HG03045 (cell line): ENCODE results near the gene ANKRD10.
"Not testable (repeated sequence)": the region's sequence is repeated elsewhere in the genome, so short reads cannot be mapped to it uniquely, and the experiment has no call there.

Source experiments
- ATAC-seq: cut with Tn5 transposase; IDR thresholded peaks from one replicate; pipeline ENCODE4 v1.9.1; 2021; ENCODE audit warnings: mild to moderate bottlenecking, moderate library complexity; ENCODE audit not compliant: unreplicated experiment

The ANKRD10 gene

DNA sequence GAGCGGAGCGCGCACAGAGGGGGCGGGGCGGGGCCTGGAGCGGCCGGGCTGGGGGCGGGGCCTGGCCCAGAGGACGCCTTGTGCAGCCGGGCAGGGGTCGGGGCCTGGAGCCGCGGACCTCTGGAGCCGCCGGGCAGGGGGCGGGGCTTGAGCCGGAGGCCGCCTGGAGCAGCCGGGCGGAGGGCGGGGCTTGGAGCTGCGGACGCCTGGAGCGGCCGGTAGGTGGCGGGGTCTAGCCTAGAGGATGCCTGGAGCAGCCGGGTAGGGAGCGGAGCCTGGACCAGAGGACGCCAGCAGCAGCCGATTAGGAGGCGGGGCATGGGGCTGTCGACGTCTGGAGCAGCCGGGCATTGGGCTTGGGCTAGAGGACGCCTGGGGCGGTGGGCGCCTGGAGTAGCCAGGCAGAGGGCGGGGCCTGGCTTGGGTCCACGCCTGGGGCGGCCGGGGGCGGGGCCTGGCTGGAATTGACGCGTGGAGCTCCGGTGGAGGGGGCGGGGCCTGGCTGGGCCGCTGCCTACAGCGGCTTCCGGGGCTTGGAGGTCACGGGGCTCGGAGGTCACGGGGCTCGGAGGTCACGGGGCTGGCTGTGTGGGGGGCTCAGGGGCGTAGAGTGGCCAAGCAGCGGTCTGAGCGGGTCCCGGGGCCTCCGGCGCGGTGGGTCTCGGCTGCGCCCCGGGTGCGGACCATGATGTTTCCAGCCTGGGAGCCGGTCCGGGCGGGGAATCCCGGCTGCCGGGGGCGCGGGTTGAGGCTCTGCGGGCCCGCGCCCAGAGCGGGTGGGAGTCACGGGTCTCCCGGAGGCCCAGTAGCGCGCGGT, at the start of gene ANKRD10:
Gene ANKRD10, minus strand, starts transcription at position 13 of the 817 bp plus-strand sequence. CDS start 135 bp downstream, outside the sequence.
- ATAC-seq, result peak; percentile 82

DNA sequence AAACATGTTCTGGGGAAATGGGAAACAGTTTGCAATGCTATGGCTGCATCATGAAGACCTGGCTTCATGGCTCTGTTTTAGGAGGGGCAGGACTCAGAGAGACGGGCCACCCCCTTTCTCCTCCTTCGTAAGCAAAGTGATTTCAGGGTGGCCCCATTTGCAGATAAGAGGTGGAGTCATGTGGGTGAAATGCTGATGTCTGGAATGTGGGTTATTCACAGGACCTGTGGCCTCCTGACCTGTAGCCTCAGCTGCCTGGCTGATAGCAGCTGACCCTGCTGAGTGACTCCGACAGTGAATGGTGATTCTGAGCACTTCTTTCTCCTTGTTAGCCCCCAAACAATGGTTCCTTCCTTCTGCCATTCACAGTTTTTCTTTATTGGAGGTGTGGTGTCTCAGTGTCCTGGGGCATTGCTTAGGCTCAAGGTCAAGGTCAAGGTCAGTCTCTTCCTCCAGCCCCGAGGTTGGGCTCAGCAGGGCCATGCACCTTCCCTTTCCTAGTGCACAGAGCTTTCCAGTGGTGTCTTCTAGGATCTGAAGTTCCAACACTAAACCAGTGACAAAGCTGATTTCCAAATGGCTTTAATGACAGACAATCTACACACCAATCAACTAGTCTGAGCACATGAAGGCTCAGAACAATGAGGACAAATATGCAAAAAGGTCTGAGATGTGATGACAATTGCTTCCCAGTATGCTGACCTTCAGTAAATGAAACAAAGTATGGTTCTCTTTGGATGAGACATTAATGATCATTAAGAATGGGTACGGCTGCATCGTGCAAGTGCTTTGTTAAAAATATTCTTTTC, 49.6 kb upstream of the ANKRD10 start:
- ATAC-seq, result no peak

DNA sequence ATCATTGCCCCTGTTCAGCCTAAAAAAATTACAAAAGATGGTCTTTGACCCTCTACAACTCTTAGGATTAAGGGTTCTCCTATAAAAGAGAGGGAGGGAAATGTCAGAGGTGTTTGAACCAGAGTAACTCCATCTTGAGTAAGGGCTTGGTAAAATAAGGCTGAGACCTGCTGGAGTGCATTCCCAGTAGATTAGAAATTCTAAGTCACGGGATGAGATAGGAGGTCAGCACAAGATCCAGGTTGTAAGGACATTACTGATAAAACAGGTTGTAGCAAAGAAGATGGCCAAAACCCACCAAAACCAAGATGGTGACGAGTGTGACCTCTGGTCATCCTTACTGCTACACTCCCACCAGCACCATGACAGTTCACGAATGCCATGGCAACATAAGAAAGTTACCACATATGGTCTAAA, 48.7 kb upstream of the ANKRD10 start:
- ATAC-seq, result no peak

DNA sequence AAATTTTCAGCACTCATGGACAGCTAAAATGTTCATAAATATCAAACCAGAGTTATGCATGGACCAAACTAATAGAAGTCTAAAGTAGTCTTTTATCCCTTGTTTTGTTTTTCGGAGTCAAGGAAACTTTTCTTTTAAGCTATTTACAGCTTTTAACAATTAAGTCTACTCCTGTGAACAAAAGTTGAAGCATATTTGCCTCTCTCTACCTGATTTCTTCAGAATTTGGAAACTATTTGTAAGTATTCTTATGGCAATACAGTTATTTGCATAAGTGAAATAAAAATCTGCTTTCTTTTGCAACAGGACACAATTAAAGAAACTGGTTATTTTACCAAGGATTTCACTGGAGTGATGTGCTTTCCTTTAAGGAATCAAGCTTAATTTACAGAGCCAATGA, 47.1 kb upstream of the ANKRD10 start:
- ATAC-seq, result no peak

DNA sequence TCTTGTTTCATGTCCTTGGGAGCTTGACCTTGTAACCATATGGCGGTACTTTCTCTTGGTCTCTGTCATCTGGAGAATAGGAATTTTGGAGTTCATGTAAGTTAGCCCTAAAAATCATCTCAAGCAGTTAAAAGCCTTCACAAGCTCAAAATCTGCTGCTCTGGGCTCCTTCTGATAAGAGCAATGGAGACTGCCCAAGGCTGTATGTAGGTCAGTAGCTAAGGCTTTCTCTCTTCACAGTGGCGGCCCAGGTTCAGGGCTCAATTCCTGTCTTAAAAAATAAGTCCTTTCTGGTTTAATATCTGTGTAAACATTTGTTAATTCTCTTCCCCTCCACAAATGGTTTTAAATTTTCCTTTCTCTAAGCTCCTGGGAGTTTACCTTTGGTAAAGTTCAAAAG, 45.3 kb upstream of the ANKRD10 start:
- no peak for ATAC-seq

DNA sequence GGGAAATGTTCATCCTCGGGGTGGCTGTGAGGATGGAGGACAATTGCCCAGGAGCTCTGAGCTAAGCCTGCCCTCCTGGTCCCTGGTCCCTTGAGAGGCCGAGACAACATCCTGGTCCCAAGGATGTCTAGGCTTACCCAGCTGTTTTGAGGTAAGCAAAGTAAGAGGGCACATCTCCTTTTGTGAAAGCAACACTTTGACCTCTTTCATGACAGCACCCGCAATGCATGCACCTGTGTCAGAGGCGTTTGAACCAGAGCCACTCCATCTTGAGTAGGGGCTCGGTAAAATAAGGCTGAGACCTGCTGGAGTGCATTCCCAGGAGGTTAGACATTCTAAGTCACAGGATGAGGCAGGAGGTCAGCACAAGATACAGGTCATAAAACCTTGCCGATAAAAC, 43.1 kb upstream of the ANKRD10 start:
- no peak for ATAC-seq

DNA sequence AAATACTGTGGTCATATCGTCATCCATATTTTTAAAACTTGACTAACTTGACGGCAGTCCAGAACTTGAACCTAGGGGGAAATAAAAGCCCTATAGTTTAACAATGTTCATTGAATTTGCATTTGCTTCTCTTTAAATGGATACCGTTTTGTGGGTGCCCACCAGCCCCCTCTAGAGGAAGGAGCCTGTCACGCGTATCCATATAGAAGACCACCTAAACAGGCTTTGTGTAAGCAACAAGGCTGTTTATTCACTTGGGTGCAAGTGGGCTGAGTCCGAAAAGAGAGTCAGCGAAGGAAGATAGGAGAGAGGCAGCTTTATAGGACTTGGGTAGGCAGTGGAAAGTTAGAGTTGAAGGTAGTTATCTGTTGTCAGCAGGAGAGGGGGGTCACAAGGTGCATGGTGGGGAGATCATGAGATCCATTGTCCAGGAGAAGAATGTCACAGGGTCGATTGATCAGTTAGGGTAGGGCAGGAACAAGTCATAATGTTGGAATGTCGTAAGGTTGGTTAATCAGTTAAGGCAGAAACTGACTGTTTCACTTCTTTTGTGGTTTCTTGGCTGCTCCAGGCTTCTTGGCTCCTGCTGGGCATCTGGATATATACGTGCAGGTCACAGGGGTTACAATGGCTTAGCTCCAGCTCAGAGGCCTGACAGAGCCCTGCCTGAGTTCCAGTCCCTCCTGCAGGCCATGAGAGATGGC, 42.5 kb upstream of the ANKRD10 start:
- ATAC-seq, result no peak

DNA sequence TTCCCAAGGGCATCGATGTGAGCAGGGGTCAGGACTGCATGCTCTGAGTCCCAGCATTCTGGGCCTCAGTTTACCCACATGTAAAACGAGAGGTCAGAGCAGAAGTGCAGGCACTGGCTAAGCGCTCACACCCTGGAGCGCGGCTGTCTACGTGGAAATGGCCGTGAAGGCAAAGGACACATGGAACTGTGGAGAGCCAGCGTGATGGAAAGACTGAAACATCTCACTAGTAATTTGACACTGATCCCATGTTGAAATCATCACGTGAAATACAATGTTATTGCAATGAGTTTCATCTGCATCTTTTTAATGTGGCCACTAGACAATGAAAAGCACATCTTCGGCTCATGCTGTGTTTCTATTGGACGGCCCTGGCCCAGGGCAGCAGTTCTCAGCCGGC, 41.3 kb upstream of the ANKRD10 start:
- not testable (repeated sequence) for ATAC-seq

DNA sequence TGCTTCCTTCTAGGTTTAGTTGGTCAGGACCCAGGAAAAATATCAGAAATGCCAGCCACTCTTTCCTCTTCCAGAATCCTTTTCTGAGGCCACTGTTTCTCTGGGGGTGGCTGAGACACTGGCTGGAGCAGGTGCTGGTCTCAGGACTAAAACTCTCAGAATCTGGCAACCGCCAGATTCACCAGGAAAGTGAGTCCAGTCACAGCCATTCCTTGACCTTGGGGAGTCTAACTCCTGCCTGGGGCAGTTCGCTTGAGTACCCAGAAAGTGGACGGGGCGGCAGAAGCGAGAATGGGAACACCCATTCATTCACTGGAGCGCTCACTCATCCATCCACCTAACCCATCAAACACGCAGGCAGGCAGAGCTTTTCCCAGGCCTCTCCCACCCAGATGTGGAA, 40.7 kb upstream of the ANKRD10 start:
- not testable (repeated sequence) for ATAC-seq

DNA sequence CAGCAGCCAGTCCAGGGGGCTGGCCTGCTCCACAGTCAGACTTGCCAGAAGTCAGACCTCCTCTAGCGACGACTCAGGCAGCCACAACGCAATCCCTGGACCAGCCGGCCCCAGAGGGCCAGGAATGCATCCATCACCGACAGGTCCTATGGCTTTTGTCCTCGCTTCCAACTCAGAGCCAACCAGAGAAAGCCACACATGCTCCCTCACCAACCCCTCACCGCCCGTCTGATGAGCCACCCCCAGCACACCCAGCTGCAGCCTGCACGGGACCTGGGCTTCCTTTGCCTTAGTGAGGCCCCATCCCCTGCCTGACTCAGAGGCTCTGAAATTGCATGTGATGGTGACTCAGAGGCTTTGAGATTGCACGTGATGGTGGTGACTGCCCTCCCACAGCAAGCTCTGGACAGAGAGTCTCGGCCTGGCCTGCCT, 40.2 kb upstream of the ANKRD10 start:
- ATAC-seq, result not testable (repeated sequence)

DNA sequence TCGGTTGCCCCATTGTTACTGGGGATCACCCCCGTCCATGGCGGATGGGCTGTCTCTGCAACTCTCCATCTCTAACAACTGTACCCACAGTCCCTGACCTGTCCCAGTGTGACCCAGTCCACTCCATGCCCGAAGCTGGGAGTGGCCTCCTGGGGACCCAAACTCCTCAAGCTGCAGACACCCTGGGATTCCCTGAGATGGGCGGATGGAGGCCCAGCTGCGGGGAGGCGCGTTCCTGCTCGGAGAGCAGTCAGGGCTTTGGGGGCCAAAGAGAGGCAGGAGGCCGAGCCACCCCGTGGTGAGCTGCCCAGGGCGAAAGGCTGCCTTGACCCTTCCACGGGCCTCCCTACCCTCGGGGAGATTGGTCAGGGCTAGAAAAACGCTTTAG, 39.7 kb upstream of the ANKRD10 start:
- ATAC-seq, result not testable (repeated sequence)

DNA sequence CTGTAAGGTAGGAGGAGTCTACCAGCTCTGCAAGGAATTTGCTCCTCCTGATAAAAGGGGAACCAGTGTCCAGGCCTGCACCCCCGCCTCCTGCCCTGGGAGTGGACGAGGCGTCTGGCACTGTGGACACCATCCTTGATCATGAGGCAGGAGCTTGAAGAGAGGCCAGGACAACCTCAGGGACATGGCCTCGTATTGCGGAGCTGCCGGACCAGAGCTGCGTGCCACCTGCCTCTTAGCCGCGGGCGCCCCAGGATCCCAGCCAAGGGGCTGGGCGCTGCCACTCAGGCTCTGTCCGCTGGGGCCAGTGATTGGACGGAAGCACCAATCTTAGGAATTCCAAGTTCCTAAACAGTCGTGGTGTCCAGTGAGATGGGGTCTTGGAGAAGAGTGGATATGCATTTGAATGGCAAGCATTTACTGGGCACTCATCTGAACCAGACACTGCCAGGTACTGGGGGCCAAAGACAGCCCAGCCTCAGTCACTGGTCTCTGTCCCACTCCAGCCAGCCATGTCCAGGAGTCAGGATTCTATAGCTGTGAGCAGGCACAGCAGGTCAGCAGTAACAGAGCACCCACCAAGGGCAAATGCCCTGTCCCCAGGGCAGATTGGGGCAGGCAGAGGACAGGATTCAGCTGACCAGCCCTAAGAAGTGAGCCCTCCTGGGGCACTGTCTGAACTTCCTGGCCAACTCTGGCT, 39.1 kb upstream of the ANKRD10 start:
- ATAC-seq, result no peak

DNA sequence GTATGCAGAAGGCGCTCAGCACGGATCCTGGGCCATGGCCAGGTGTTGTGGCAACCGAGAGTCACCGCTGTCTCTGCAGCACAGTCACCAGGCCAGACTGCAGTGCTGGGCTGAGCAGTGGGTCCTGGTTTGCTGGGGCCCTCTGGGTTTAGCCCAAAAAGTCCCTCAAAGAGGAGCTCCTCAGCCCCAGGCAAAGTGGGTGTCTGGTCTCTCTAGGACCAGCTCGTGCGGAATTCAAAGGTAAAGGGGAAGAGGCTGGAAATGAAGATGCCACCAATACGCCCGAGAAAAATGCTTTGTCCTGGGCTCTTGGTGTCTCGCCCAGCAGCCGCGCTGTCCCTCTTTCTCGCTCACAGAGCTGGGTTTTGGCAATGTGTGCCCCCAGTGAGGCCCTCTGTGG, 38.5 kb upstream of the ANKRD10 start:
- ATAC-seq, result no peak

DNA sequence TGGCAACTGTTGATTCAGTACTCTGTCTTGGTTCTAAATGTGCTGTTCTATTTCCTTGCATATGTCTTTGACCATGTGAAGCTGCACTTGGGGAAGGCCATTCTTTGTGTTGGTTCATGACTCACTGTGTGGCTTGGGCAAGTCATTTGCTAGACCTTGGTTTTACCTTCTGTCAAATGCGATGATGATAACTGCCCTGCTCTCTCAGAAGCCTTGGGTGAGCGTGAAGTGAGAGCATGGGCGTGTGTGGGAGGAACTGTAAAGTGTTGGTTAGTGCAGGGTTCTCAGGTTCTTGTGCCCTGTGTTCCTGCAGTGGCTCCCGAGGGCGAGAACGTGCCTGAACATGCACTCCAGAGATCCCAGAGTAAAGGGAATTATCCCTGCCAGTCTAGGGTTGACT, 37.3 kb upstream of the ANKRD10 start:
- ATAC-seq, result peak; percentile 55

DNA sequence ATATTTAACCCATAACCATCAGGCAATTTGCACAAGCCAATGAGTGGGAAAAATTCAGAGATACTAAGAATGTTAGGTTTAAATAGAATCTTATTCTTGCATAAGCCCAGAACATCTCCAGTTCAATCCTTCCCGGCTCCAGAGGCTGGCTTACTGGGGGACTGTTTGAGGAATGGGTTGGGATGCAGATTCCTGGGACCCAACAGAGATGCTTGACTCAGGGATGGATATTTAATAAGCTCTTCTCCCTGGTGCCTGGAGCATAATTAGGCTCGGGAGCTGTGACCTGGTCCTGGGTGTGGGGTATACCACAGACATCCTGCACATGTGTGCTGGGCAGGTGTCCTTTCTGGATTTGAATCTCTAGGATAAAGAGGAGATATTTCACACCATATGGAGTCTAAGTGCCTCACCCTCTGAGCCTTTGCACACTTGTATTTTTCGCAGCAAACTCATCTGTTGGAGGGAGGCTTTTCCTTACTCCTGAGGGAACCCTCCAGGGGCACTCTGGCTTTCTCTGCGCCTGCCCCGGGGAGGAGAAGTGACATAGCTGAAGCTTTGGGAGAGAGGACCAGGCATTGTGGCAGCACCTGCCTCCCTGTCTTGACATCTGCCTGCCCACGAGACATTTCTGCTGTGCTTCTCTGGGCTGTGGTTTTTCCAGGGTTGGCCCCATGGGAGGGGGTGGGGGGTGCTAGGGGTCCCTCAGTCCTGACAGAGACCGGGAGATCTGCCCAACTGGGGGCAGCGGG, 36.1 kb upstream of the ANKRD10 start:
- no peak for ATAC-seq

DNA sequence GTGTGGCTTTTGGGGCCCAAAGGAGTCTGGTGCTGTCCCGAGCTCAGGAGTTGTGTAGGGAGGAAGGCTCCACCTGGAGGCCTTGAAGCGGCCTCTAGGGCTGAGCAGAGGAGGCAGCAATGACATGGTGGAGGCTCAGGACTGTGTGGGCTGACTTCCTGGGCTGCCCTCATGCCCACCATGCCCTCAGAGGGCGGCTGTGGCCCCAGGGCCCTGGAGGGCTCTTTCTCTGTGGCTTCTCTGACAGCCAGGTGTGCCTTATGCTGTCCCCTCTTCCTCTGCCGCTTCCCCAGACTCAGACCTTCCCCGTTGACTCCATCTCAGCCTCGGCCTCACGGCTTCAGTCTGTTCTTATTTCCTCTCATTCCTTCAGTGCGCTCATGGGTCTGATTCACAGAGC, 35.5 kb upstream of the ANKRD10 start:
- no peak for ATAC-seq

DNA sequence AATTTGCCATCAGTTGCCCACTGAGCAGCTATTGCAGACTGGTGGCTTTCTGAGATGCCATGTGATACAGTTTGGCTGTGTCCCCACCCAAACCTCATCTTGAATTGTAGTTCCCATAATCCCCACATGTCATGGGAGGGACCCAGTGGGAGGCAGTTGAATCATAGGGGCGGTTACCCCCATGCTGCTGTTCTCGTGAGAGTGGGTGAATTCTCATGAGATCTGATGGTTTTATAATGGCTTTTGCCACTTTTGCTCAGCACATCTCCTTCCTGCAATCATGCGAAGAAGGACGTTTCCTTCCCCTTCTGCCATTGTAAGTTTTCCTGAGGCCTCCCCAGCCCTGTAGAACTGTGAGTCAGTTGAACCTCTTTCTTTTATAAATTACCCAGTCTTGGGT, 34.8 kb upstream of the ANKRD10 start:
- no peak for ATAC-seq

DNA sequence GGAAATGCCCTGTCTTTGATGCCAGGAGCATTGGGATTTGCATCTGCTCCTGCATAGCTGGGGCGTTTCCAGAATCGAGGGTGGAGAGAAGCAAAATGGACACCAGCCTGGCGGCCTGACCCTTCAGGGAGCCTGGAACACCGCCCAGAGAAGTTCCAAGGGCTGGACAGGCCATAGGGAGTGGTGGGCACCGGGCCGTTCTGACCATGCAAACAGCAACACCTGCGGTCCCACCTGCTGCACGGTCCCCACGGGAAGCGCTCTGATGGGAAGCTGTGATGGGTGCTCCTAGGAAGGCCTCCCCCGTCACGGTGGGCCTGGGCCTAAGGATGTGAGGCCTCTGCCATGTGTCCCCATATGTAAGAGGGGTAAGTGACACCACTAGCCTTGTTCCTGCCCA, 34.2 kb upstream of the ANKRD10 start:
- ATAC-seq, result no peak

DNA sequence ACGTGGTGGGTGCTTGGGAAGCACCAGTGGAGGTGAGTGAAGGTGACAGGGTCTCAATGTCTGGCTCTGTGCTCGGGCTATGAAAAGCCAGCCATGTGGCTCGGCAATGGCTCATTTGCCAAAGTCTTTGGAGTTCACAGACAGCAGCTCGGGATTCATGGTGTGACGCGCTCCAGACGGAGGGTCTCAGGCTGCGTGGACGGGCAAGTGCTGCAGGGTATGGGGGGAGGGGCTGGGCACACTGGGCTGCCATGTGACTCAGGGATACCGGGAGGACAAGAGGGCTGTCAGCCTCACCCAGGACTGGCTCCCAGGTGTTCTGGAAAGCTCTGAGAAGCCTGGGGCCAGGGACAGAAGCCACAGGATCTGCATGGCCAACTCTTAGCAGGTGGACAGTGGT, 32.5 kb upstream of the ANKRD10 start:
- not testable (repeated sequence) for ATAC-seq

DNA sequence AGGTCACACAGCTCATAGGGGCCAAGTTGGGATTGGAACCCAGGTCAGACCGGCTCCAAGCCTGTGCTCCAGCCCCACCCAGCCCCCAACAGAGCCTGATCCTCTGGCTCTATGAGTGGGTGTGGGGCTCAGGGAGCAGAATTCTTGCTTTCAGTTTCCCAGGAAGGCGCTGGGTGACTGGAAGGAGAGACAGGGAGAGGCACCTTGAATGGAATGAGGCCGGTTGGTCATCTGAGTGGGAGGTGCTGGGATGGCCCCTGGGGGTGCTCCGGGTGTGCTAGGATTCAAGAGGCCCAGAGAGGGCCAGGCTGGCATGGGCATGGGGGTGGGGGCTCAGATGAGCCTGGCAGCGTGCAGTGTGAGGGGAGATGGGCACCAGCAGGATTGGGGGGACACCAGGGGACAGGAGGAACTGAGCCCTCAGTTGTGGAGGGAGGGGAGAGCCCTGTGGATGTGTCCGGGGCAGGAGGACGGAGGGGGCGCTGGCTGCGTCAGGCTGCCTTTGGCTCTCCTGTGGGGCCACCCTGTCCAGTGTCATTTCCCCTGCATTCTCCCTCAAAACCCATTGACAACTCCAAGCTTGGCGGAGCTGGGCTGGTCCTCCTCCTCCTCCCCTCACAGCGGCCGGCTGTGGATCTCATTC, 31.2 kb upstream of the ANKRD10 start:
- no peak for ATAC-seq
